HL-60 (cell line): ENCODE results near the gene NLGN1.

Experiments used
- DNase-seq, 2 experiments: peaks; one replicate each; pipeline ENCODE4 v3.0.0-alpha.2; 2010 to 2020; ENCODE audit warnings: low read depth in 1 of 2, low spot score in 1 of 2
- H3K27ac ChIP-seq: fragments of 250-450 bp; sonication (Bioruptor Pico); replicated peaks from 2 replicates; pipeline ENCODE4 v1.5.1; 2020; ENCODE audit warnings: mild to moderate bottlenecking, moderate library complexity
- H3K27me3 ChIP-seq: fragments of 250-450 bp; sonication (Bioruptor Pico); 2 replicates; pipeline ENCODE4 v1.5.1; 2021; ENCODE audit warnings: mild to moderate bottlenecking, moderate library complexity; ENCODE audit not compliant: insufficient read depth, poor library complexity, severe bottlenecking
- H3K4me3 ChIP-seq: replicated peaks from 2 replicates; pipeline ENCODE4 v1.5.1; 2011; ENCODE audit warnings: mild to moderate bottlenecking, control low read depth, low read length; ENCODE audit not compliant: insufficient read depth
- CTCF ChIP-seq: IDR thresholded peaks from one replicate; pipeline ENCODE4 v1.5.1; 2011; ENCODE audit warnings: low read length, control low read depth, inconsistent platforms; ENCODE audit not compliant: insufficient read depth
- GABPA ChIP-seq: IDR thresholded peaks from 2 replicates; pipeline ENCODE4 v1.6.1; 2012; ENCODE audit warnings: low read depth
- POLR2AphosphoS5 ChIP-seq: IDR thresholded peaks from 2 replicates; pipeline ENCODE4 v1.6.1; 2012; ENCODE audit warnings: low read depth
- REST ChIP-seq: IDR thresholded peaks from 2 replicates; pipeline ENCODE4 v1.6.1; 2012; ENCODE audit warnings: low read depth; ENCODE audit not compliant: insufficient replicate concordance
- SPI1 ChIP-seq: IDR thresholded peaks from 2 replicates; pipeline ENCODE4 v1.6.1; 2012; ENCODE audit warnings: low read depth, mild to moderate bottlenecking, borderline replicate concordance

Gene NLGN1

GRCh38 chr3:174310475-174310983 lies 913.0 kb downstream of the NLGN1 start:
- H3K27ac ChIP-seq = no peak overlapping the region
- DNase-seq = no peak
- H3K27me3 ChIP-seq = no peaks in the 10 kb centered on the region
- no peak overlapping the region for H3K4me3 ChIP-seq
- TF ChIP-seq GABPA = no peak

- no peak for TF ChIP-seq GABPA
- TF ChIP-seq POLR2AphosphoS5 = no peak
- no peak for TF ChIP-seq CTCF
- TF ChIP-seq REST = no peak
- no peak for TF ChIP-seq SPI1
- Histone ChIP-seq H3K27me3 (no peaks in the 10 kb centered on the region), H3K27ac (no peak overlapping the region), H3K4me3 (no peak overlapping the region)
- no peak for DNase-seq
Observed at GRCh38 chr3:174315225-174315624, 917.7 kb downstream of the NLGN1 start.

- H3K4me3 ChIP-seq = no peak overlapping the region
- no peak for DNase-seq
- no peak for TF ChIP-seq SPI1
- TF ChIP-seq REST = no peak
- TF ChIP-seq GABPA = no peak
- TF ChIP-seq CTCF = no peak
- TF ChIP-seq POLR2AphosphoS5 = no peak
Observed at GRCh38 chr3:174317005-174317404, 919.5 kb downstream of the NLGN1 start.

GRCh38 chr3:174318181-174318580 lies 920.6 kb downstream of the NLGN1 start:
- Histone ChIP-seq H3K27ac (no peak overlapping the region), H3K4me3 (no peak overlapping the region), H3K27me3 (no peaks in the 10 kb centered on the region)
- no peak for TF ChIP-seq POLR2AphosphoS5
- no peak for TF ChIP-seq SPI1
- no peak for TF ChIP-seq REST
- TF ChIP-seq GABPA = no peak
- TF ChIP-seq CTCF = no peak
- DNase-seq = no peak

More at GRCh38 chr3:174317005-174317404, 919.5 kb downstream of the NLGN1 start:
- Histone ChIP-seq H3K27me3 (no peaks in the 10 kb centered on the region), H3K27ac (no peak overlapping the region)
